ENCODE results near the gene RYR1.
"Not testable (repeated sequence)": the region's sequence is repeated elsewhere in the genome, so short reads cannot be mapped to it uniquely, and the experiment has no call there.

- not testable (repeated sequence) for TF ChIP-seq CTCF (tag by site-specific recombination; IDR thresholded peaks at IDR 0.05); KLF1 (tag by site-specific recombination; IDR thresholded peaks at IDR 0.05); MZF1 (tag by site-specific recombination; IDR thresholded peaks at IDR 0.05; ENCODE audit: borderline replicate concordance); ZNF266 (tag by site-specific recombination; IDR thresholded peaks at IDR 0.05; ENCODE audit: low read depth); ZNF514 (tag by site-specific recombination; IDR thresholded peaks at IDR 0.05); ZNF121 (tag by site-specific recombination; IDR thresholded peaks at IDR 0.05); YY2 (tag by site-specific recombination; IDR thresholded peaks at IDR 0.05); PRDM2 (tag by site-specific recombination; IDR thresholded peaks at IDR 0.05; ENCODE audit: borderline replicate concordance); ZSCAN30 (tag by site-specific recombination; IDR thresholded peaks at IDR 0.05)
These were observed 145.8 kb downstream of the RYR1 start for GRCh38 chr19:38579304-38579703.

Measured in HEK293 (cell line).